Stimulated activated CD8-positive, alpha-beta memory T cell treated with anti-CD3 and anti-CD28 coated beads, Interleukin-15, amount 100 ng/mL, for 48 hours (primary cell): ENCODE measurements around the gene ATP9A.

Experiments used
- DNase-seq, 2 donors: peaks; one replicate each; pipeline ENCODE4 v3.0.0-alpha.2; 2020; ENCODE audit warnings: low read depth in 2 of 2

Gene ATP9A

DNA sequence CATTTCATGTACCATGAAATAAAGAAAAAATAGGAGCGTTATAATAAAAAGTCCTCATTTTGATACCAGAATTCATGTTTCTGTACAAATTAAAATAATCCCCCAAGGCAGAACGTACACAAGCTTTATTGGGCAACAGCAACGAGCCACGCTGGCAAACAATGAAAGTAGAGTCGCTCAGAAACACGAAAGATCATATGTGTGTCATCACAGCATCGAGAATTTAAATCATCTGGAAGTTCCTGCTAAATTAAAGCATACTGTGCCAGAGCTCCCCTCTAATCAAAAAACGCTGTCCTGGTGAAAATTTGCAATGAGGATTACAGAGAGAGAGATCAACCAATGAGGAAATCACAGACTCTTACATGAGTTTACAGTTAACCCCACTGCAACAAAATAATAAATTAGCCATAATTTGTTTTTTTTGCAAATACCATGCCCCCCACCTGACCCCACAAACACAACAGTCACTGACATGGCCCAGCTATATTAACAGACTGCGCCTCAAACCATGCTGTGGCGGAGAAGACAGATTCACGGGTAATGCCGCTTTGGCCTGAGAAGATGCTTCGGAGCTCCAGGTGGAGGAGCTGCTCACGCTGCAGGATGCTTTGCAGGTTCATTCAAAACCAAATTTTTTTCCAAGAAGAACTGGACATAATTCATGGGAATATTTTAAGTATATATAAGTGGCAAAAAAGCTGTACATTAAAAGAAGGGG is 171.4 kb downstream of the ATP9A start:
- no peak for DNase-seq

- no peak for DNase-seq
Measured at GRCh38 chr20:51595744-51596143, 172.4 kb downstream of the ATP9A start.

- peak; percentile 61 to 70 for DNase-seq
Measured at GRCh38 chr20:51595058-51595532, 173.1 kb downstream of the ATP9A start.

- DNase-seq: no peak
Measured at GRCh38 chr20:51594236-51595057, 173.7 kb downstream of the ATP9A start.

DNA sequence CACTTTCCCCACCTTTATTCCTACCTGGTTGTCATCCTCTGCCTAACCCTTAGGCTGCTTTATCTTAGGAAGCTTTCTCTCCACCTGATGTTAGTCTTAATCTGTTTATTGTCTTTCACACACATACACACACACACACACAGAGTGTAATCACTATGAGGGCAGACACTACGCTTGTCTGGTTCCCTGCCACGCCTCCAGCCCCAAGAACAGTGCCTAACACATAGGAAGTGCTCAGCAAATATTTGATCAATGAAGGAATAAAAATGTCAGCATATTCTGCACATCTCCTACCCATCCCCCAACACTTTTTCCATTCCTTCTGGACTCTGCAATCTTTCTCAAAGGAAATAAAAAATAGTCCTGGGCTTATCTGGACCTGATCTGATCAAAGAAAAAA is 174.6 kb downstream of the ATP9A start:
- no peak for DNase-seq

GRCh38 chr20:51592564-51592963 is 175.6 kb downstream of the ATP9A start:
- DNase-seq: no peak

DNA sequence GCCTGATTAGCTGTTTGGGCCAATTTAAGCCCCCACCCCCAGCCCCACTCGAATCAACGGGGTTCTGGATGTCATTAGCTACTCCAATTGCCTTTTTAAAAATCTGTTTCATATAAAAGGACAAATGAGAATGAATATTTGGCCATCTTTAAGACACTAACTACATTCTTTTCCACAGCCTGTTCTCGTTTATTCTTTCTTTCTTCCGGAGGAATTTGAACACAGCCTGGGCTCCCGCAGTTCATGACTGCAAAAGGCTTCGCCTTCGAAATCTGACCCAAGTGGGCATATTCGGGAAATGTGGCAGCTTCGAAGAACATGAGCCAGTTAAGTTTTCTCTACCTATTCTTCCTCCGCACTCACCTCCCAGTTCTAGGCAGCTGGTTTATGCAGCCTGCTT is 176.3 kb downstream of the ATP9A start:
- DNase-seq: no peak

GRCh38 chr20:51588762-51589161 is 179.4 kb downstream of the ATP9A start:
- no peak for DNase-seq

DNA sequence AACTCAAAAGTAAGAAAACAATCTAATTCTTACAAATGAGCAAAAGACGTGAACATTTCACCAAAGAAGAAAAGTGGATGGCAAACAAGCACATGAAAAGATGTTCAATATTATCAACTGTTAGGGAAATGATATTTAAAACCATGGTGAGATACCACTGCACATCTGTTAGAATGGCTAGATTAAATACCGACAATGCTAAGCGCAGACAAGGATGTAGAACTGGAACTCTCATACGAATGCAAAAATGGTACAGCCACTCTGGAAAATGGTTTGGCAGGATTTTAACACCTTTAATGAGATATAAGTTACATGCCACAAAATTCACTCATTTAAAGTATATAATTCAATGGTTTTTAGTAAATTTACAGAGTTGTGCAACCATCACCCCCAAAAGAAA is 181.0 kb downstream of the ATP9A start:
- no peak for DNase-seq

DNA sequence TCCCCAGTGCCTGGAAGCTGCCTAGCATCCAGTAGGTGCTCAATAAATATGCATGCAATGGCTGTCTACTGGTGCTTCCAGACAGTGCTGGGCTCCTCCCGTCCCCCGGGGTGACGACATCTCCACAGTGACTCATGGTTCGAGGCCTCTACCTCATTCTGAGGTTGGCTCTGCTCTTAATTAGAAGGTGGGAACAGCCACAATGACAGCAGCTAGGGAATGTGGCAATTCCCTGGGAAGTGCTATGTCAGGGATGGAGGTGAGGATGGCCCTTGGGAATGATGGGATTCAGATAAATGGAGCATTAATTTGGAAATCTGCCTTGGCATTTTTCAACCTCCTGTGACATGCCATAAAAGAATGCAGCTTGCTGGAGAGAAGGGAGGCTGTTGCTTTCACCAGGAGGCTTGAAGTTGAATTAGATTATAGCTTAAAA is 182.2 kb downstream of the ATP9A start:
- no peak for DNase-seq

GRCh38 chr20:51585148-51585547 is 183.0 kb downstream of the ATP9A start:
- DNase-seq: no peak

- no peak for DNase-seq
Measured at GRCh38 chr20:51584737-51585136, 183.5 kb downstream of the ATP9A start.

DNA sequence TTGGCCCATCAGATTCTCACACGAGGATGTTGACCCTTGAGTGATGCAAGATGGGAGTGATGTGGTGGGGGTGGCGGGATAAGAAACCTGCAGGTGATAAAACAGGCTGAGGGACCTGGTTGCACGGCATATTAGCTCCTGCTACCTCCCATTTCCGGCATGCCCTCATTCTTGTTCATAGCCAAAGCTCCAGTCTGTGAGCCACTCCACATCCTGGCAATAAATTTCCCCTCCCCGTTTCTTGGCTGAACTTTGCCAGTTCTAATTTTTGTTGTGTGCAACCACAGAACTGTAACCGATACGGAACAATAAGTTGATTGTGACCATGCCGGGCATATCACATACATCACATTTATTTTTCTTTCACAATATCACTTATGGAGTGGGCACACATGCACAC is 184.1 kb downstream of the ATP9A start:
- DNase-seq: no peak

- no peak for DNase-seq
Measured at GRCh38 chr20:51583499-51583898, 184.7 kb downstream of the ATP9A start.

DNA sequence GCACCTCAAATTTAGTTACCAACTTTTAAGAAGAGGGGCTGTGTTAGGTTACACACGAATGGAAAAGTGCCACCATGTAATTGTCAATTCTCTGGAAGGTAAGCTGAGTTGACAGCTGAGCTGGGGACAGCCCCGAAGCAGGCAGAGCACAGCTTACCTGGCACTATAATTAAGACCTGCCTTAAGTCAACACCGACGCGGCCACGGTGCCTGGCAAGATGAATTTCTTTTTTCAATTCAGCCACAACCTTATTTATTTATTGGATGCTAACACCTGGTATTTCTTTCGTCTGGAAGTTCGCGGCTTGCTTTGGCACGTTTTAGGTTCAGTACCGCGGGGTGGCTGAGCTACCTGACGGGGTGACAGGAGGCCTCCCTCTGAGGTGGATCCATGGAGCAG is 185.1 kb downstream of the ATP9A start:
- DNase-seq: no peak

DNA sequence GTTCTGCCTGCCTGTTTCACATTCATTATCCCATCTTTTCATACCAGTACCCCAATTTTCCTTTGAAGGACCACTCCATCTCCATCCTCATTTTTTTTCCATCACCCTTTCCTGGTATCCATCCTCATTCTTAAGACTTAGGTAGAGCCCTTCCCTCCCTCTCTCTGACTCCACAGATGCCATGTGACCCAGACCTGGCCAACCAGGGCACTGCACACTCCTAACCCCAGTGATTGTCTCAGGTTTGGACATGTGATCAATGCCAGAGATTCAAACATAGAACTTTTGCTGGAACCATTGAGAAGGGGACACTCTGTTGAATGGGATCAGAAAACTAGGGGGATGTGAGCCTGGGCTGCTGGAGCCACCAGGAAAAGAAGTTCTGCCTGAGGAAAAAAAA is 186.6 kb downstream of the ATP9A start:
- DNase-seq: no peak

GRCh38 chr20:51579137-51579536 is 189.1 kb downstream of the ATP9A start:
- DNase-seq: no peak

- DNase-seq: no peak
Measured at GRCh38 chr20:51578145-51578459, 190.1 kb downstream of the ATP9A start.

- no peak for DNase-seq
Measured at GRCh38 chr20:51577432-51578144, 190.6 kb downstream of the ATP9A start.

DNA sequence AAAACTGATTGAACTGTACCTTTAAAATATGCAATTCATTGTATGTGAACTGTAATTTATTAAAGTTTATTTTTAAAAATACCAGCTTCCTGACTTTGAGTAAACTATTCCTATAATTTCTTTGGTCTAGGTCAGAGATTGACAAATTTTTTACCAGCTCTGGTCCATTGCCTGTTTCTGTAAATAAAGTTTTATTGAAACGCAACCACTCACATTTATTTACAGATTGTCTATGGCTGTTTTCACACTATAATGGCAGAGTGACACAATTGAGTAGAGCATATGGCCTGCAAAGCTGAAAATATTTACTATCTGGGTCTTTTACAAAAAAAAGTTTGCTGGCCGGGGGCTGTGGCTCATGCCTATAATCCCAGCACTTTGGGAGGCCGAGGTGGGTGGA is 192.7 kb downstream of the ATP9A start:
- no peak for DNase-seq

DNA sequence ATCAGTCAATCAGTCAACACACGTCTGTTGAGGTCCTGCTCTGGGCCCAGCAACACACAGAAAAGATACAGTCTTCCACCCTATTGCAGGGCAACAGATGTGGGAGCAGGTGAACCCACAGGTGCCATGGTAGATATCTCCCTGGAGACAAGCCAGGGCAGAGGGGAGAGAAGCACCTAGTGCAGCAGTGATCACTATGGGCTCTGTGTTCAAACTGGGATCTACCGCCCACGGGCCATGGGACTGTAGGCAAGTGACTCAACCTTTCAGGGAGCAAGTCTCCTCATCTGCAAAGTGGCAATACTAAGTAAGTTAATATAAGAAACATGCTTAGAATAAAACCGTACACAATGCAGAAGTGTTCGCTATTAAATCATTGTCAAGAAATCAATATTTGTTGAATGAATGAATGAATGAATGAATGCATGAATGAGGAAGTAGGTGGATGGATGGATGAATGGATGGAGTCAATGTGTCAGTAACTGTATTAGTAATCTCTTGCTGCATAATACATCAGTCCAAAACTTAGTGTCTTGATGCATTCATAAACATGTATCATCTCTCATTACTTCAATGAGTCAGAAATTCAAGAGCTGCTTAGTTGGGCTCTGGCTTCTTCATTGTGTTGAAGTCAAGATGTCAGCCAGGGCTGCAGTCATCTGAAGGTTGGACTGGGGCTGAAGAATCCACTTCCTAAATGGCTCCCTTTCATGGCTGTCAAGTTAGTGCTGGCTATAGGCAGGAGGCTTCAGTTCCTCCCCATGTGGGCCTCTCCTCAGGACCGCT is 193.7 kb downstream of the ATP9A start:
- peak in 1 of 2 donors; percentile 39 for DNase-seq
